Measurements from ENCODE around the gene SPATA31E1.

The SPATA31E1 gene

DNA sequence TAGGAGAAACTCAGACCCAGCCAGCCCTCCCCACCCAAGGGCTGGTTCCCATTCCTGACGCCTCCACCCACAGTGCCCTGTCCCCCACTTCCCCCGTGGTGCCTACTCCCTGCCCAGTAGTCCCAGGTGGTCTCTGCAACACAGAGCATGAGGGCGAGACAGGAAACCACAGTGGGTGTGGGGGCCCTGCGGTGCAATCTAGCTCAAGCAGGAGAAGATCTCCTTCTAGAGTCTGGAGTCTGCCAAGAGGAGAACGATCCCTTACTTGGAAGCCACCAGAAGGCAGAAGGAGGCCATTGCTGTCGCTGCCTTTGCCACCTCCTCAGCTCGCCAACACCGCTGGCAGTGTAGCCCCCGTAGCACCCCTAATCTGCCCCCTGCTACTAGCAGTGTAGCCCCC is 55.2 kb downstream of the SPATA31E1 start:
- DNase-seq: peak; percentile 82

DNA sequence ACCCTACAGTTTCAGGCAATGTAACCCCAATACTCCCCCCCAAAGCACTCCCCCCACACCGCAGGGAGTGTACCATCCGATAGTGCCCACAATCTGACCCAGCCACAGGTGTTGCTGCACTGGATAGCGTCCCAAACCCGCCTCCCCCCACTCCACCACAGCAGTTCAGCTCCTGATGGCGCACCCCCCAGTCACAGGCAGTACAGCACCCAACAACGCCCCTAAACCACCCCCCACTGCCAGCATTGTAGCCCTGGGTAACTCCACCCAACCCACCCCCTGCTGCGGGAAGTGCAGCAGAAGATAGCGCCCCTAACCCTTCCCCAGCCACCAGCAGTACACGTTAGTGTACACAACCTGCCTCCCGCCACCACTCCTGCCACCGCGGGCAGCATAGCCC is 55.7 kb downstream of the SPATA31E1 start:
- DNase-seq: peak; percentile 70
